NCI-H128 (cell line): ENCODE data around the gene RAB1A.

ENCODE experiments used
- DNase-seq: peaks from one replicate; lab custom pipeline; 2025; ENCODE audit not compliant: unreplicated experiment; lab: John Stamatoyannopoulos, UW

The RAB1A gene

DNA sequence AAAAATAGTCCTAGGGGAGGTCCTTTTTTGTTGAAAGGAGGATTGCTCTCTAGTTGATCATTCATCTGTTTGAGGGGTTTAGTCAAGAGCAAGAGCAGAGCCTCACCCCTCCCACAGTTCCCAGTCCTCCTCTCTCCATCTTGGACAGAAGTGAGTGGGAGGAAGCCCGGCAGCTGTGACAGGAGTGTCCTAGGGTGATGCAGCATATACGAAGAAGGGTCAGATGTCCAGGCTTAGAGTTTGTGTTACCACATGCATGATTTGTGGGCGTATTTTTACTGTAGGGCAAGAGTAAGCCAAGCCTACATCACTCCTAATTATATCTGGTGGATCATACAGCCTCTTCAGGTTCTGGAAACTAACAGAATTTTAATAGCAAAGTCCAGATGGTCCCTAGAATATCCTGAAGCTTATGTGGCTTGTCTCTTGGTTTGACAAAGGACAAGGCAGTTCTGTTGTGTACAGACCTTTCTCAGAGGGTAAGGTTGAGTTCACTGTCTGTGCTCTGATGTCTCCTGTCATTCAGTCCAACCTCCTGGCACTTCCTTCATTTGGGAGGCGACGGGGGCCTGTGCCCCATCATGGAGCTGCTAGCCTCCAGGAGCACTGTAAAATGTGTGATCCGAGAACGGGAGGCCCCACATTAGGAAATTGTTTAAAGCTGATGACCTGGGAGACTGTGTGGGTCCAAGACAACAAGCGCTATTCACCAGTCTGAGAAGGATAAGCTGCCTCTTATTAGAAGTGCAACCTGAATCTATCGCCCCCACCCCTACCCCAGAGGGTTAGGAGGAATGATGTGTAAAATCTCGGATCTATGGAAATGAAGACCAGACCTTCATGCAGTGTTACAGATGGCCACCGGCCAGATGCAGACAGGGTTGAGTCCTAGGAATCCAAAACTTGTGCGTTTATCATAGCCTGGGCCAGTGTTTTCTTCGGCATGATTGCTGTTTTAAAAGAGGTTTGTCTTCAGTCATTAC is 66.8 kb downstream of the RAB1A start:
- DNase-seq, result no peak

- no peak for DNase-seq
Measured at GRCh38 chr2:65061910-65062339, 68.0 kb downstream of the RAB1A start.

DNA sequence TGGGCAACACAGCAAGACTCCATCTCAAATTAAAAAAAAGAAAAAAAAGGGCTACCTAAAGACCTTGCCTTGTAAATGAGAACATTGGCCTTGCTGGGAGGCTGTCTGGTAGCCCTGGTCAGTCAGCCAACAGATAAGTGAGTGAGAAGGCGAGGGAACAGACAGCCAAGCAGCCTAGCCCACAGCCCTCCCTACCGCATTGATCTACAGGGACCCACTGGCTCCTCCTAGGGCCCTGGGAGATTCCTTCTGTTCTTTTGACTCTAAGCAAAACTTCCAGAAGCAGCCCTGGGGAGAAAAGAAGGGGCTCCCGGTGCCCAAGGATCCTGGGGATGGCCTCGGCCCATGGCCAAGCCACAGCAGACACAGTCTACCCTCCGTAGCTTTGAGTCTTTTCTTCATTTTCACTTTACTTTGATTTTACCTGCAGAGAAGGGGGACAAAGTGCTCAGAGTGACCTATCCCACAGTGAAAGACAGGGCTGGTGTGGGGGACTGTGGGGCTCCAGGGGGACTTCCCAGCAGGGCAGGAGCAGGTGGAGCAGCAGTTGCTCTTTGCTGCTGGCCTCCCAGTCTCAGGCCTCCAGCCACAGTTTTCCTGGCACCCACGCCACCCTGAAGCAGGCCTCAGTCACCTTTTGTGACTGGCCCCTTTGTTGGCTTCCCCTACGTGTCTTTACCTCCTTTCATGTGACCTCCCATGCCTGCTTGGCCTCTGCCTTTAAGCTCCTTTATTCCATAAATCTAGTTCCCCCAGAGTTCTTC is 68.6 kb downstream of the RAB1A start:
- no peak for DNase-seq

DNA sequence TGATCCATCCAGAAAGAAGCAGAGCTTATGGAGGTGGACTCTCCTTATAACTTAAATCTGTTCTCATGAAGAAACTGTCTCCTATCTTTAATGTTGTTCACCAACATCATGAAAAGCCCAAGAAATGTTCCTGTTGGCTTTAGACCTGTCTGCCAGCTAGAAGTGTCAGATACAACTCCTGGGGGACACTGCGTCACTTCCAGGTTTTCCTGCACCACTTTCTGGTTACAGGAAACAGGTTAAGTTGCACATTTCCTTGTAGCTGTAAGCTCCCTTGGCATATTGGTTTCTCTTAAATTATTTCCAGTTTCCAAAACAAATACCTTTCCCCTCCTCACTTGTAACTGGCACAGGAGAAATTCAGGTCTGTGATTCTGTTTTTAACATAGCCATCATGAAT is 70.8 kb downstream of the RAB1A start:
- no peak for DNase-seq

DNA sequence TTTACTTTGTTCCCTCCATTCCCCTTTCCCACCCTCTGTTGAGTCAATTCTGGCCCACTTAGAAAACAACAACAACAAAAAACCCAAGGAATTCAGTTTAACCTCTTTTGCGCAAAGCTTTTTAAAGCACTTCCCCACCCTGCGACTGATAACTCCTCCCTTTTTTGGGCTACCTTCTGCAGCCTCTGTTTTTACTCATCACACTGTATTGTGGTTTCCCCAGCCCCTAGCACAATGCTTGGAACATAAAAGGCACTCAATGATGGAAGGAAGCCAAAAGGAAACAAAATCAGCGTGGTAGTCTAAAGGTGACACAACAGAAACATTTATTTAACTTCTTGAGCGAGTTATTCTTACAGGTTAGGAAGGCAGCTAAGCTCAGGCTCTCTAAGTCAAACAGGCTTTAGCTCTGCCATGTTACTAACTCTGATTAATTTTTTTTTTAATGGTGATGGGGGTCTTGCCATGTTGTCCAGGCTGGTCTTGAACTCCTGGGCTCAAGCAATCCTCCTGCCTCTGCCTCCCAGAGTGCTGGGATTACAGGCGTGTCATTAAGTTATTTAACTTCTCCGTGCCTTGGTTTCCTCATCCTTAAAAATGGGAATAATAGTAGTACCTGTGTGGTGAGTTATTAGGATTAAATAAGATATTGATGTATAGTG is 72.4 kb downstream of the RAB1A start:
- peak; percentile 25 for DNase-seq

DNA sequence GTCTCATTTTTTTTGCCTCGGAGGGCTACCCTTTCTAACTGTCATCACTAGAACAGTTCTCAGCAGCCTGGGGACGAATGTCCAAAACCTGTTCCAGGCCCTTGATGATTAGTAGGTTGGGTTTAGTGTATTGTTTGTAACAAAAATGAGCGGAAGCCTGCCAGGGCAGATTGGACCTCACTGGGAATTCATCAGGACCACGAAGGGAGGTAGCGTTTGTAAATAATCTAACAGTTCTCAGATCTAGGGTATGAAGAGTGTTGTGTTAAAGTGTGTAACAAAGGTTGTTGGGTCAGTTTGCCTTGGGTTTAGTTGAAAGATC is 72.9 kb downstream of the RAB1A start:
- no peak for DNase-seq

DNA sequence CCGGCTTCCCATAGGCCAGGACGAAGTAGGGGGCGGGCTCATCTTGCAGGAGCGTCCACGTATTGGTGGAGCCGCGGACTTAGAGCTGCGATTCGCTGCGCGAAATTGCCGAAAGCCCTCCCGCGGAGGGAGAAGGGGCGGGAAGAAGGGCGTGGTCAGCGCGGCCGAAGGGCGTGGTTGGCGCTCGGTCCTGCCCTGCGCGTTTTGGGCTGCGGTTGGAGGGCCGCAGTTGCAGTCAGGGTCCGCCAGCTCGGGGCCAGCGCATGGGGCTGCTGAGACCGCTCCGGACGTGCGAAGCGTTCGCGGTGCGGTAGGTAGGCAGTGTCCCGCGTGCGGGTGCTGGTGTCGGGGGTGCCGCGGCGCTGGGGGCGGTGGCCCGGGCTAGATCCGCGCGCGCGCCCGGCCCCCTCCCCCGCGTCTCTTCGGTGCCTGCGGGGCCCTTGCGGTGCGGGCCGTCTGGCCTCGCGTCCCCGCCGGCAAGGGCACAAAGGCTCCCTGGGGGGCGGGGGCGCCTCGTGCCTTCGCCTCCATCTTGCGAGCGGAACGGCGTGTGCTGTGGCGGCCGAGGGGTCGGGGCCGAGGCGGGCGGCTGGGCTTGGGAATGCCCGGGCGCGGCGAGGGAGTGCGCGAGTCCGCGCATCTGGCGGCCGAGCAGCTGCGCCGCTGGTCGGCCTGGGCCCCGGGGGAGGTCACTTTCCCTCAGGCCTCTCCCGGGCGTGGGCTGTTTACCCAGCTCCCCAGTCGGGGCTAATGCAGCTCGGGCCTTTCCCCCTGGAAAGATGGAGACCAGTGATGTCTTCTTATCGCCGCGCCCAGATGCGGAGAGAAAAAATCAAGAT is 73.5 kb downstream of the RAB1A start, which contains the start of gene CEP68:
Gene CEP68, plus strand, starts transcription at position 202 of the 839 bp plus-strand sequence. CDS start 13,029 bp downstream, outside the sequence.
- DNase-seq, result peak; percentile 95

GRCh38 chr2:65055422-65056214 is 74.3 kb downstream of the RAB1A start:
- peak; percentile 78 for DNase-seq

DNA sequence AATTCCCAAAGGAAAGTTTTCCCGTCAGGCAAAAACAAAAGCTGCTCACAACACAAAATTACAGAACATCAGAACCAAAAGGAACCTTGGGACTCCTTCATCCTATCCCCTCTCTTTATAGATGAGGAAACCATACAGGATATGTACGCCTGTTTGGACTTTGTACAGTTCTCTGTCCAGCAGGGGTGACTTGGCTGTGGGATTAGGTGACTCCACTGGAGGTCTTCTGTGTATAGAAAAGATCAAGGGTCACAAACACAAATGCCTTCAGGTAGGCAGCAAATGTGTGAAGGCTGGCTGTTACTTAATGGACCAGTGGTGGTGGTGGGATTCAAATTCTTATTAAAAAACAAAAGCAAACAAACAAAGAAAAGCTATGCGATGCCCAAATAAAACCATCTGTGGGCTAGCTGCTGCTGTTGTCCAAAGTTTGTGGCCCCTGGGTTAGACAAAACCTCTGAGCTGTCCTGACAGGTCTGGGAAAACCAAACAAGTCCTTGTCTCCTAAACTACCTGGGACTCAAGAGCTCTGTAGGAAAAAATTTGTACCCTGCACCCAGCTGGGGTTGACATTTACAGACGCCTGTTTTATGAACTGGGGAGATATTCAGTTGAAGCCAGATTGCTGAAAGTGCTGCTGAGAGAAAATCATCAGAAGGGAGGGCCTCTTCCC is 75.0 kb downstream of the RAB1A start:
- no peak for DNase-seq

DNA sequence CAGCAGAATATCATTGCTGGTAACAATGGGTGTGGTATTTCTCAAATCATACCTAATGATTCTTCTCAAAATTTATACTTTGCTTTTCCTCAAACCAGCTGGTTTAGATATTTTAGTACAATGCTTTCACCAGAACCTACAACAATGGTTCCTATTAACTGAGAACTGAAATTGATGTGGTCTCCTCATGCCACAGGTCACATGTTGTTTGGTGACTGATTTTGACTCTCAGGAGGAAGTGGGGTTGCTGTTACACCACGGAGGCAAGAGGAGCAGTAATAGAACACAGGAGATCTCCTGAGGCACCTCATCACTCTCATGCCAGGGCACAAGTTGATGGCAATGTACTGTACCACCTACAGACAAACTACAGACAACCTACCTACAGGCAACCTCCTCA is 76.7 kb downstream of the RAB1A start:
- no peak for DNase-seq

DNA sequence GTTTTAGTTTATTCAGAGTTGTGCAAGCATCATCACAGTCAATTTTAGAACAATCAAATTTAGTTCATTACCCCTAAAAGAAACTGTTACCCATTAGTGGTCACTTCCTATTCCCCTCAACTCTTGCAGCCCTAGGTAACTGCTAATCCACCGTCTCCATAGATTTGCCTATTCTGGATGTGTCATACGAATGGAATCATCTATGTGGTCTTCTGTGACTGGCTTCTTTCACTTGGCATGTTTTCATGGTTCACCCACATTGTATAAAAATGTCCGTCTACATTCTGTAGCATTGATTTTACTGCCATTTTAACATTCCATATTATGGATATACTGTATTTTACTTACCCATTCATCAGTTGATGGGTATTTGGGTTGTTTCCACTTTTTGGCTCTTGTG is 79.0 kb downstream of the RAB1A start:
- DNase-seq, result no peak

DNA sequence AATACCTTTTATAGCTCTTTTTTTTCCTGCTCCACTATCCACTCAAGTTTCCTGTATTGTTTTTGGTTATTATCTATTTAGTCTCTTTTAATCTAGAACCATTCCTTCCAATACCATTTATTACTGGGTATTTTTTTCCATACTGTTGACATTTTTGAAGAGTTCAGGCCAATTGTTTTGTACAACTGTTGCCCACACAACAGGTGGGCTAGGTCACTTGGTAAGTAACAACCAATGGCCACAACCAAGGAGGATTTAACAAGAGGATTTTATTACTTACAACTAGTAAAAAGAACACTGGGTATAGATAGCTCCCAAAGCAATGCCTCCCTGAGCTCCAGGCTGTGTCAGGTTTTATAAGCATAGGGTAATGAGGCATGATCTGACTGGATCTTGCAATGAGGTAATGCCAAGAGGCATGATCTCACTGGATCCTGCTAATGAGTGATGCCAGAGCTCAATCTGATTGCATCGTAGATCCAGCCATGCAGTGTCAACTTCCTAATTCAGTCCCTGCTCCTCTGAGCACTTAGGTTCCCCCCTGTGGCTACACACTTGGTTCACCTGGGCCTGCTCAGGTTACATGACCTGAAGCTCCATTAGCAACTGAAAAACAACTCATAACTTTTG is 80.8 kb downstream of the RAB1A start:
- no peak for DNase-seq

DNA sequence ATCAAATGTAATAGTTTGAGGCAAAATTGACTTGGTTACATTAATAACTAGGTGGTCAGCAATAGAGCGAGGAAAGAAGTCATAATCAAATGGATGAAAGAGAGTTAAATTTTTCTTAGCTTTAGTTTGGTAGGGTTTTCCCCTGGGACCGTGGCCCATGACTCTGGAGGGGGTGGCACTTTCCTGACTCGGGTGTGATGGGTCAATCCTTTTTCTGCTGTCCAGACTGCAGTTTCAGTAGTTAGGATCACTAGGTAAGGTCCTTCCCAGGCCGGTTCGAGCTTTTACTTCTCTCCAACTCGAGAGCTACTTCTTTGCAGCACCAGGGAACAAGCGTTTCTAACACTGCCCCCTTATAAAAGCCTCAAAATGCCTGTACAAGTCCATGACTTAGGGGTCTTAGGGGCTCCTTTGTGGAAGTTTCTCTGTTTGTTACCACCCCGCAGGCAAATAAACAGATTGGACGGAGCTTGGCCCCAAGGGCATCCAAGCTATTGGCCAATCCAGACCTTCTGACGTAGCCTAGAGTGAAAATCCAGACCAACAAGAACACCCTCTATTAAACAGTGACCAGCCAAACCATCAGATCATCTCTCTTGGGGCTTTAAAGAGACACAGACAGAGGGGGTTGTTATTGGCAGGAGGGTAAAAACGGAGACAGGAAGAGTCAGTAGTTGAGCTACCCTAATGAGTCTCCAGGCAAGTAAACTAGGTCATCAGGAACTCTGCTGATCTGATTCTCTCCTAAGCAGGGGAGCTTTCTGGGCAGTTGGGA is 83.1 kb downstream of the RAB1A start:
- no peak for DNase-seq

GRCh38 chr2:65045651-65046050 is 84.3 kb downstream of the RAB1A start:
- no peak for DNase-seq

DNA sequence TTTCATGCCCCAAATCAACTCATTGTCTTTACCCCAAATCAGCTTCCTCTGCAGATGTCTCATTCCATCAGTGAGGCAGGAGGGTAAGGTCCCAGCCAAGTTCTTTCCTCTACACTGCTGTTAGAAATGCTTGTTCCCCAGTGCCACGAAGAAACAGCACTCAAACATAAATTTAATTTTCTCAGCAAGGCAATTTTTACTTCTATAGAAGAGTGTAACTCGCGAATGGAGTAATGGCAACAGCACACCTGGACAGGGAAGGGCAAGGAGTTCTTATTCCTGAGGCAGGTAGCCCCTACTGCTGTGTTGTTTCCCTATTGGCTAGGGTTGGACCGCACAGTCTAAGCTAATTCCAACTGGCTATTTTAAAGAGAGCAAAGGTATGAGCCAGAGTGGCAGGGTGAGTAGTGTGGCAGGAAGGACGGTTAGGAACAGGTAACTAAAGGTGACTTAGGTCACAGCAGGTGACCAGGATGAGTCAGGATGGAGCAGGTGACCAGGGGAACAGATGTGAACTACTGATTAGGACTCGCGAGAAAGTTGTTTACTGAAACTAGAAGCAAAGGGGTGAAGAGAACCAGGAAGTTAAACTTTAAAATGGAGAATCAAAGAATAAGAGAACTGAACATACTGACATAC is 85.7 kb downstream of the RAB1A start:
- no peak for DNase-seq

- no peak for DNase-seq
Measured at GRCh38 chr2:65043001-65043400, 86.9 kb downstream of the RAB1A start.

GRCh38 chr2:65040400-65041261 is 89.3 kb downstream of the RAB1A start:
- DNase-seq, result peak; percentile 51
